GM18508 (cell line): ENCODE measurements around the gene JARID2.
"Not testable (repeated sequence)": the region's sequence is repeated elsewhere in the genome, so short reads cannot be mapped to it uniquely, and the experiment has no call there.

ENCODE experiments used
- ATAC-seq: cut with Tn5 transposase; IDR thresholded peaks from one replicate; pipeline ENCODE4 v1.9.1; 2021; ENCODE audit warnings: moderate number of reproducible peaks; ENCODE audit not compliant: insufficient read depth, unreplicated experiment

The JARID2 gene

DNA sequence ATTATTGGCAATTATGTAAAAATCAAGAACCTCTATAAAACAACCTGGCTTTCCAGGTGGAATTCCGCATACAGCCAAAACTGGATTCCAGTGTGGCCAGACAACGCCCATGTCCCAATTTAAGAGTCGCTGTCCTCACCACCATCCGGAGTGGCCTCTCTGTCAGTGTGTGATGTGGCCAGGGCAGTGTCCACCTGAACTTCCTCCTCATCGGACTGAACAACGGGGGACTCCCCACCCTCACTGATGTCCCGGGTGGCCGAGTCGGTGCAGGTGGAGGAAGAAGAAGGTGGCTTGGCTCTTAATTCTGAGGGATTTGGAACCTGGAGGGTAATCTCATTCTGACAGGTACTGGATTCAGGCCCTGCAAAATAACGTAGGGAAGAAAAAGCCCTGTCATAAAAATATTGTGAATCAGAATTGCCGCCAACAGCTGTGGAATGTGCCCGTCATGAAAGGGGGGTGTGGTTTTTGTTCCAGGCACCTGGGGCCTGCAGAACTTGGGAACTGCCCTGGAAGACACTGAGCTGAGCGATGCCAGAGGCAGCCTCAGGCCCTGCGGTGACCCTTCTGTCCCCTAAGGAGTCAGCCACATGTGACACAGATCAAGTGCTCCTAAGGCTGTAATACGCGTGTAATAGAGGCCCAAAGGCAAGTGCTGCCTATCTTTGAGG is 277.1 kb downstream of the JARID2 start:
- no peak for ATAC-seq

- ATAC-seq: no peak
These were observed 278.1 kb downstream of the JARID2 start for GRCh38 chr6:15523679-15524630.

DNA sequence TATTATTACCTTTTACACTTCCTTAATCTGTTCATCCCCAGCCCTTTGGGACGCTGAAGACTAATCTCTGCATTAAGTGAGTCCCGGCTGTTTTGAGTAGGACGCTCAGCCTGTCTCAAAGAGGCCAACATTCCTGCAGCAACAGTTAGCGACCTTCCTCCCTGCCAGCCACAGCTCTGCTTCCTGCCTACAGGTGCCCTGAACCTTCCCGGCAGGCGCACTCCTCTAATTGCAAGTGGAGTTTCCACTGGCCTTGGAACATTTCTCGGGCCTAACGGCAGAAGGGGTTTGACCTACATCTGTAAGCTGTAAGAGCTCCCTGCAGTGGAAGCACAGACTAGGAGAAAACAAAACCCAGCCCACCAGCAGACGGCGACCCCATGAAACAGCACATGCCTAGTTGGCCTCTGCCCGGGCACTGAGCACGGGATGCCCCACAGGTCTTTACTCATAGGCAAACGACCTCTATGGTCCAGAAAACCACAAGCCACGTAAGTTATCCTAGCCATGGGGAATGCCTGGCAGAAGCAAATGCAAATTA is 279.1 kb downstream of the JARID2 start:
- no peak for ATAC-seq

DNA sequence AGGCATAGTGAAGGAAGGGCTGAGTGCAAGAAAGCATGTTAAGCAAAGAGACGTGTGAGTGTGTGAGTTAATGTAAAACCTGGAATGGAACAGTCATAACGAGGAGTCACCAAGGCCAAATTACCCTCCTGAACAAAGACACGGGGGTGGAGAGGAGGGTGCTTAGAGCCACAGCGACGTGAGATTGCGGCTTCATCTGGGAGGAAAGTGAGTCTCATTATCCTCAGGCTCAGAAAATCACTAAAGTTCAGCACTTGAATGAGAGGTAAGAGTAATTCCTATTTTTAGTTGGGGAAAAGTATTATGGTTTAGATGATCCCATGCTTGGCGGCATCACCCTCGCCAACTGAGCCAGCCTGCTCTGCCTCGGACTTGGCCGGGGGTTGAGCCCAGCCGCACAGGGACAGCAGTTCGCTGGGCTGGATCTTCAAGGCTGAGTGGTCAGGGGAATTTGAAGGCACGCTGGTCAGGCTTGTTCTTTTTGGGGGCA is 280.4 kb downstream of the JARID2 start:
- no peak for ATAC-seq

- ATAC-seq: no peak
These were observed 282.2 kb downstream of the JARID2 start for GRCh38 chr6:15527838-15528617.

- no peak for ATAC-seq
These were observed 283.0 kb downstream of the JARID2 start for GRCh38 chr6:15528870-15529269.

- ATAC-seq: no peak
These were observed 284.5 kb downstream of the JARID2 start for GRCh38 chr6:15530411-15530810.

DNA sequence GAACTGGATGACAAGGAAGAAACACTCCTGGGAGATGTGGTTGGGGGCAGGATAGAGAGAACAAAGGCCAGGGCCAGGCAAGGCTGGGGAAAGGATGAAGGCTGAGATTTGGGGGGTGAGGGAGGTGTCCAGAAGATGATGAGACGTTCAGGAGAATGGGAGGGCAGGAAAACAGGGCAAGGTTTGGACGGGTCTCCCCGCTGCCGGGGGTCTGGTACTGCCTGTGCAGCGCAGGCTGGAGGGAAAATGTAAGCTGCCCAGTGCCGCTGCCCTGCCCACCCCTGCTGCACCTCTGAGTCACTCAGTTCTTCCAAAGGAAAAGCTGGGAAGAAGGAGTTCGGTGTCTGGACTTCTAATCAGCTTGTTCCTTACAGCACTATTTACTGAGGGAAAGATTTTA is 286.1 kb downstream of the JARID2 start:
- no peak for ATAC-seq

DNA sequence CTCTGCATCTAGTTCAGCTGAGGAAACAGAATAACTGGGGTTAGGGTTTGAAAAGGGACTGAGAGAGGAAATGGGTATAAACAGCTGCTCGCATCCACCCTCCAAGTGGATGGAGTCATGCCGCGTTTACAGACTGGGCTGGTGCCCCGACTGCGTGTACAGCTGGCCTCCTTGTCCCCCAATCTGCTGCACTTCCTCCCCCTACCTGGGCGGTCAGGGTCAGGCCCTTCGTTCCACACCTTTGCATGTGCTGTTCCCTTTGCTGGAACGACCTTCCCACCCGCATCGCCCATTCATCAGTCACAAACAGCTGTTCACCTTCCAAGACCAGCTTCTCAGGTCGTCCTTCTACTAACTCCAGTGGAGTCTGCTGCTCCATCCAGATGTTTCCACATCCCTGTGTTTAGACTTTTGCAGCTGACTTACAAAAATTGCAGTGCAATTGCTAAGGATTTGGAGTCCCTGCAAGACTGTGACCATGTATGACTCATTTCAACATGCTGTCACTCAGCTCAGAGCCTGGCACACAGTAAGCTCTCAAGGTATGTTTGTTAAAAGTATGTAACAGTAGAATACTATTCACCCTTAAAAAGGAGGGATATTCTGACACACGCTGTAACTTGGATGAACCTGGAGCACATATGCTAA is 287.6 kb downstream of the JARID2 start:
- ATAC-seq: no peak

GRCh38 chr6:15534974-15535373 is 289.1 kb downstream of the JARID2 start:
- no peak for ATAC-seq

GRCh38 chr6:15535495-15536197 is 289.8 kb downstream of the JARID2 start:
- no peak for ATAC-seq

DNA sequence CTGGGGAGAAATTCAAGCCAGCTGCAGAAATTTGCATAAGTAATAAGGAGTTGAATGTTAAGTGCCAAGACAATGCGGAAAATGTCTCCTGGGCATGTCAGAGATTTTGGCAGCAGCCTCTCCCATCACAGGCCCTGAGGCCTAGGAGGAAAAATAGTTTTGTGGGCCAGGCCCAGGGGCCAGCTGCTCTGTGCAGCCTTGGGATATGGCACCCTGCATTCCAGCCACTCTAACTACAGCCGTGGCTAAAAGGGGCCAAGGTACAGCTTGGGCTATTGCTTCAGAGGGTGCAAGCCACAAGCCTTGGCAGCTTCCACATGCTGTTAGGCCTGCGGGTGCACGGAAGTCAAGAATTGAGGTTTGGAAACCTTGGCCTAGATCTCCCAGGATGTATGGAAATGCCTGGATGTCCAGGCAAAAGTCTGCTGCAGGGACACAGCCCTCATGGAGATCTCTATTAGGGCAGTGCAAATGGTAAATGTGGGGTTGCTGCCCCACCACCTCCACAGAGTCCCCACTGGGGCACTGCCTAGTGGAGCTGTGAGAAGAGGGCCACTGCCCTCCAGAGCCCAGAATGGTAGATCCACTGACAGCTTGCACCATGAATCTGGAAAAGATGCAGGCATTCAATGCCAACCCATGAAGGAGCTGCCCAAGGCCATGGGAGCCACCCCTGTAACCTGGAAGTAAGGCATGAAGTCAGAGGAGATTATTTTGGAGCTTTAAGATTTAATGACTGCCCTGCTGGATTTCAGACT is 290.5 kb downstream of the JARID2 start:
- no peak for ATAC-seq

GRCh38 chr6:15538106-15538505 is 292.2 kb downstream of the JARID2 start:
- no peak for ATAC-seq

DNA sequence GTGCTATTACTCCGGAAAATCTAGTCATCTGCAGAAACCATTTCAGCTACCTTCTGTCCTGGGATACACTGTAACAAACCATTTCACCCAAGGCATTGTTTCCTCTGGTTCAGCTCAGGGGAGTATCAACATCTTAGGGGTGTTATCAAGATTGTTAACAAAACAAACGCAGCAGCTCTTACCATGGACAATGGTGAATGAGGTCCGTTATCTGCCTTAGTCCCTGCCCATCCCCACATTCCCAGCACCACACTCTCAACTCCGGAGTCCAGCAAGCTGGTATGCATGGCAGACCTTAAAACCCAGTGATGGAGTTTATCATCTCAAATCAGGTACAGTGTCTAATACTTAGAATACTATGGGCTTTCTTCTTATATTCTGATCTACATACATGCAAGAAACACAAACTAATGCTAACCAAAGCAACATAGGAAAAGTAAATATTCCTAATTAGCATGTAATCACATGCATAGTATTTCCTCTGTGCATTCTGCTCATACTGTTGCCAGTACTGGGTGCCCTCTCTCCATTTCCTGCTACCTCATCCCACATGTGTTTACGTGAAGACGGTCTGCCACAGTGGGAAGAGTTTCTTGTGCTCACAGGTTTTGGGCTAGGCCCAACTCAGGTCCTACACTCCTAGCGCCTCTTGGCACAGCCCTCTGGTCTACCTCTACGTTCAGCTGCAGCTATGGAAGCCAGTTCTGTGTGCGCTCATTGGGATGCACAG is 293.1 kb downstream of the JARID2 start:
- no peak for ATAC-seq

DNA sequence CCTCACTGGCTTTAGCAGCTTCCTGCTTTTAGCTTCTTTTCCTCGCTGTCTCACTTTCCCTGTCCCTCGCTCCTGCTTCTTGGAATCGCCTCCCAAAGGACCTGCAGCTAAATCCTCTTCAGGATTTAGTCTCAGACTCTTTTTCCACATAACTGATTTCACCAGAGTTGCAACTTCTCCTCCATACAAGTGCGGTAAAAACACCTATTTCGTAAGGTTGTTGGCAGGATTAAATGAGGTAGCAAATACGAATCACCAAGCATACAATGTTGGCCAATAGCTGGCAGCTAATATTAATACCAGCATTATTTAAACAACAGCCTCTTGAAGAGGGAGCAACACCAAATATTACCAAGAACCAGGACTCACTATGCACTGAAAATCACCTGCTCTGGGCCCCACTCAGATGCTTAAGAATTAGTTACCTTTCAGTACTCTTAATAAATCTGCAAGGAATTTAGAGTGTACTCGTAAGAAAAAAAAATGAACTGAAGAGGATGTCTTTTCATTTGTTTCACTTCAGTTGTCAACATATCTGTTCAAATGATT is 293.9 kb downstream of the JARID2 start:
- no peak for ATAC-seq

DNA sequence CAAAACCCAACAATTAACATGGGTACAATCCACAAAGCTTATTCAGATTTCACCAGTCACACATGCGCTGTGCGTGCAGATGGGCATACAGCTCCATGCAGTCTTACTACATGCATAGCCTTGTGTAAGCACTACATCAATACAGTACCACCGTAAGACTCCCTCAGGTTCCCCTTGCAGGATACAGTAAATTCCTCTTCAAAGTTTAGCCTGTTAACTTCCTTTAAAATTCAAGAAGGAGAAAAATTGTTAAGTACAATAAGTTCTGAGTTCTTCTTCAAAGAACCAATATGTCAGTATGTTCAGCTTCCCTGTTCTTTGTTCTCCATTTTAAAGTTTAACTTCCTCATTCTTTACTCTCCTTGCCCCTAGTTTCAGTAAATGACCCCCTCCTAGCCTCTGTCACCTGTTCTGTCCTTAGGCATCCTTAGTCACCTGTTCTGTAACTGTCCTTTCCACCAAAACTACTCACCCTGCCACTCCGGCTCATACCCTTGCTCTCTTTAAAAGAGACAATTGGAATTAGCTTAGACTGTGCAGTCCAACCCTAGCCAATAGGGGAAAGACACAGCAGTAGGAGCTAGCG is 297.6 kb downstream of the JARID2 start:
- not testable (repeated sequence) for ATAC-seq

GRCh38 chr6:15544321-15544900 is 298.5 kb downstream of the JARID2 start:
- no peak for ATAC-seq
